ENCODE data around the gene CRTAC1. TPM values are rescaled to one million over a fixed set of nuclear protein-coding genes. Genes with fewer than 3 reads are reported as not detected.

Gene CRTAC1
- total RNA-seq, 4 donors from 2014 or later = 4.0 to 8.7 (median 5.0) TPM

DNA sequence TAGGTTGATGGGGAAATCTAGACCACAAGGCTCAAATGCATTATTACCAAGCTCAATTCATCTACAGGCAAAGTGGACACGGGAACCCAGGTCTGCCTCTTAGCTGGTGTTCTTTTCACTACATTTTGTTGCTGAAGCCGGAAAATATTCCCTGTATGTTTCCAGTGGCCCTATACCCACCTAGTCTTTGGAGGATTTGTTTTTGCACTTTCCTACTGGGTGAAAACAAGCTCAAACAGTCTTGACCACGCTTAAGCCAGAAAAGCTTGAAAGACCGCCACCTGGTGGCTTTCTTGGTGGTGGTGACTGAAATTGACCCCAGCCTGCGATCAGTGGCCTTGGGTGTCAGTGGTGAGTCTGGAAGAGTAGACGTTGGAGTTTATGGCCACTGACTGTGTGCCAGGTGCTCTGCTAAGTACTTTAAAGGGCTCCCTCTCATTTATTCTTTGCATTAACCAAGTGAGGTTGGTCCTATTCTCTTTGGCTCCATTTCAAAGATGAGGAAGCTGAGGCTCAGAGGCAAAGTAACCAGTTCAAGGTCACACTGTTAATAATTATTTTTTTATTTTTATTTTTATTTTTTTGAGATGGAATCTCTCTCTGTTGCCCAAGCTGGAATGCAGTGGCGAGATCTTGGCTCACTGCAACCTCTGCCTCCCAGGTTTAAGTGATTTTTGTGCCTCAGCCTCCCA lies 11.1 kb upstream of the CRTAC1 start:
- Histone ChIP-seq H3K4me3 (no peak overlapping the region), H3K27me3 (peaks cover 0 to 86% (median 0%) of the 10 kb centered on the region in 4 donors), H3K9me3 (no peaks in the 10 kb centered on the region), H3K36me3 (no peaks in the 10 kb centered on the region), H3K4me1 (no peaks in the 10 kb centered on the region), H3K27ac (replicated peaks in 1 of 4) (no peak overlapping the region)
- TF ChIP-seq EP300 (IDR thresholded peaks at IDR 0.05) (no peak), POLR2AphosphoS5 (IDR thresholded peaks at IDR 0.05) (no peak)
- TF ChIP-seq, protein P1, sequence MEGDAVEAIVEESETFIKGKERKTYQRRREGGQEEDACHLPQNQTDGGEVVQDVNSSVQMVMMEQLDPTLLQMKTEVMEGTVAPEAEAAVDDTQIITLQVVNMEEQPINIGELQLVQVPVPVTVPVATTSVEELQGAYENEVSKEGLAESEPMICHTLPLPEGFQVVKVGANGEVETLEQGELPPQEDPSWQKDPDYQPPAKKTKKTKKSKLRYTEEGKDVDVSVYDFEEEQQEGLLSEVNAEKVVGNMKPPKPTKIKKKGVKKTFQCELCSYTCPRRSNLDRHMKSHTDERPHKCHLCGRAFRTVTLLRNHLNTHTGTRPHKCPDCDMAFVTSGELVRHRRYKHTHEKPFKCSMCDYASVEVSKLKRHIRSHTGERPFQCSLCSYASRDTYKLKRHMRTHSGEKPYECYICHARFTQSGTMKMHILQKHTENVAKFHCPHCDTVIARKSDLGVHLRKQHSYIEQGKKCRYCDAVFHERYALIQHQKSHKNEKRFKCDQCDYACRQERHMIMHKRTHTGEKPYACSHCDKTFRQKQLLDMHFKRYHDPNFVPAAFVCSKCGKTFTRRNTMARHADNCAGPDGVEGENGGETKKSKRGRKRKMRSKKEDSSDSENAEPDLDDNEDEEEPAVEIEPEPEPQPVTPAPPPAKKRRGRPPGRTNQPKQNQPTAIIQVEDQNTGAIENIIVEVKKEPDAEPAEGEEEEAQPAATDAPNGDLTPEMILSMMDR (IDR thresholded peaks at IDR 0.05) = peak; percentile 62 to 70 (median 68)
- no peak for DNase-seq (ENCODE audit: extremely low spot score)
- 20% methylated on average over 5 of the region's 7 CpGs for WGBS
- intact Hi-C loops (cut with DNase I) = loop anchor here (1.0 to 10.0 kb wide), 2 partner anchors 127 to 247 kb away; no protein-coding TSS in a partner anchor

DNA sequence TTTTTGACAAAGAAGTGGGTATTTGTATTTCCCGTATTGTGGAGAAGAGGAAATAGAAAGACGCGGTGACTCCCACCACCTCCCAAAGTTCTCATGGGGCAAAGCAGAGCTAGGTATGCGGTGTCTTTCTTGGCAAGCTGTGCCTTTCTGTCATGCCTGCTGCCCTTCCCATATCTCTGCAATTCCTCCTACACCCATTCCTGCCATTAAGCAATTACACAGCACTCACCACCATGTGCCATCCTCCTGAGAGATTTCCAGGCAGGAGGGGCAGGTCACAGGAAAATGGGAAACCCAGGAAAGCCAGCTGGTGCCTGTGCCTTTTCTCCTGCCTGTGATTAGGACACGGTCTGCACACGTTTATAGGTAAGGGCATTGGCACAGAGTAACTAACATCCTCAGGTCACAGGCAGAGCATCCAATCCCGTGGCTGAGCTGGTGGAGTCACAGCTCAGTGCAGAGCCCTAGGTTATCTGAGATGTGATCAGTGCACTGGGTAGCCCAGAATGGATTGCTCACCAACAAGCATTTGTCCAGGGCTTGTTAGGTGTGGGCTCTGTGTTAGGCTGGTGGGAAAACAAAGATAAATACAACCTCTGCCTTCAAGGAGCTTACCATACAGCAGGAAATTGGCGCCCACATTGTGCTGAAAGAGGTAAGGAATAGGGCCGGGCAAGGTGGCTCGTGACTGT lies 9.4 kb upstream of the CRTAC1 start:
- Histone ChIP-seq H3K36me3 (no peaks in the 10 kb centered on the region), H3K27ac (replicated peaks in 1 of 4) (no peak overlapping the region), H3K4me3 (no peak overlapping the region), H3K27me3 (peaks cover 0 to 98% (median 0%) of the 10 kb centered on the region in 4 donors), H3K9me3 (no peaks in the 10 kb centered on the region), H3K4me1 (no peaks in the 10 kb centered on the region)
- TF ChIP-seq, protein P1 (IDR thresholded peaks at IDR 0.05) = no peak
- TF ChIP-seq EP300 (IDR thresholded peaks at IDR 0.05) (no peak), POLR2A (IDR thresholded peaks at IDR 0.05; ENCODE audit: low read depth) (no peak), POLR2AphosphoS5 (IDR thresholded peaks at IDR 0.05) (no peak)
- no peak for DNase-seq (ENCODE audit: extremely low spot score)
- 63% methylated on average over 10 of the region's 10 CpGs for WGBS
- intact Hi-C loops (cut with DNase I) = loop anchor here (10.0 kb wide), 1 partner anchor 245 kb away; no protein-coding TSS in a partner anchor

DNA sequence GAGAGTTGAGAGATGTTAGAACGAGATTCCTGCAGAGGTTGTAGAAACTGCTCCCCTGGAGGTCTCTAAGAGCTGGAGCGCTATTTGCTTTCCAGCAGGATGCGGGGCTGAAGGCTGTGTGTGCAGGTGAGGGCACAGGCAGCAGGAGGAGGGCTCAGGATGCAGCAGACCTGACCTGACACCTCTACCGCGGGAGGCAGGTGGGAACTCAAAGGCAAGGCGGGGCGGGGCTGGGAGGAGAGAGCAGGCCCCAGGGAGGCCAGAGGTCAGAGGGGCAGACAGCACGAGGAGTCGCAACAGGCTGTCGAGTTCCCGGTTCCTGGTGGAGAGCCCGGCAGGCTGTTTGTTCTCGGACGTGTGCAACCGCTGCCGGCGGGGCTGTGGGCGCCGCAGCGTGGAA lies 7.9 kb upstream of the CRTAC1 start:
- Histone ChIP-seq H3K9me3 (no peaks in the 10 kb centered on the region), H3K27me3 (peaks cover 0 to 93% (median 0%) of the 10 kb centered on the region in 4 donors), H3K4me3 (no peak overlapping the region), H3K4me1 (no peaks in the 10 kb centered on the region), H3K36me3 (no peaks in the 10 kb centered on the region), H3K27ac (replicated peaks in 1 of 4) (no peak overlapping the region)
- no peak for DNase-seq (ENCODE audit: extremely low spot score)
- intact Hi-C loops (cut with DNase I) = no loop called here
- WGBS = 18% methylated on average over 16 of the region's 20 CpGs
- TF ChIP-seq POLR2A (IDR thresholded peaks at IDR 0.05; ENCODE audit: low read depth) = no peak
- no peak for TF ChIP-seq POLR2AphosphoS5 (IDR thresholded peaks at IDR 0.05)
- no peak for TF ChIP-seq EP300 (IDR thresholded peaks at IDR 0.05)

DNA sequence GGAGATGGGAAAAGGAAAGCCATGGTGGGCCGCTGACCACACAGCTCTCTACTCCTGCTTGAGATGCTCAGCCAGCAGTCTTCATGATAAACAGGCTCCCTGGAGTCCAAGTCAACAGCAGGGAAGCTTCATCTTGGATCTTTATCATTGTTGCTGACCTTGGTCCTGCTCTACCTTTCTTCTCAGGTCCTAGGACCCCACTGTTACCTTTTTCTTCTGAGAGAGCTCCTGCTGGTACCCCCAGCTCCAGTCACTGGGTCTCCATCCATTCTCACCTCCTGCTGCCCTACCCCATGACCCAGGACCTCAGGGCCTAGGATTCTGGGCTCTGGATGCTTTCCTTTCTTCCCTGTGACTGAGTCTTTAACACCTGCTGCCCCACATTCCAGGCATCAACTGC lies 5.2 kb upstream of the CRTAC1 start:
- TF ChIP-seq POLR2AphosphoS5 (IDR thresholded peaks at IDR 0.05) = no peak
- TF ChIP-seq EP300 (IDR thresholded peaks at IDR 0.05) = no peak
- no peak for TF ChIP-seq POLR2A (IDR thresholded peaks at IDR 0.05; ENCODE audit: low read depth)
- TF ChIP-seq, protein P1 (IDR thresholded peaks at IDR 0.05) = no peak
- no peaks in the 10 kb centered on the region for H3K36me3 ChIP-seq
- peaks cover 5 to 9% (median 8%) of the 10 kb centered on the region in 4 donors for H3K4me1 ChIP-seq
- intact Hi-C loops (cut with DNase I) = no loop called here
- WGBS = 78% methylated on average over 1 of the region's 1 CpG
- no peak overlapping the region for H3K4me3 ChIP-seq
- H3K27me3 ChIP-seq = peaks cover 0 to 92% (median 3%) of the 10 kb centered on the region in 4 donors
- no peaks in the 10 kb centered on the region for H3K9me3 ChIP-seq
- H3K27ac ChIP-seq (replicated peaks in 1 of 4) = no peak overlapping the region
- DNase-seq (ENCODE audit: extremely low spot score) = no peak

DNA sequence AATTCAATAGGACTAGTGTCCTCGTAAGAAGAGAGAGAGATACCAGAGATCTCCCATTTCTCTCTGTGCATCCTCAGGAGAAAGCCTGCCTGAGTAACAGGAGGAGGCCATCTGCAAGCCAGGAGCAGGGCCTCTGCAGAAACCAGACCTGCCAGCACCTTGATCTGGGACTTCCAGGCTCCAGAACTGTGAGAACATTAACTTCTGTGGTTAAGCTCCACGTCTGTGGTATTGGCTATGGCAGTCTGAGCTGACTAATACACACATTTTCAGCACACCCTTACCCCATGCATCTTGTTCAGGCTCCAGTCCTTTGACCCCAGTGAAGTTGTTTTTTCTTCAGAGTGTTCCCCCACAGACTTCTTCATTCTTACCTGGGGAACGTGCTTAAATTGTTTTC lies 3.1 kb upstream of the CRTAC1 start:
- intact Hi-C loops (cut with DNase I) = no loop called here
- Histone ChIP-seq H3K27me3 (peaks cover 0 to 93% (median 21%) of the 10 kb centered on the region in 4 donors), H3K9me3 (no peaks in the 10 kb centered on the region), H3K36me3 (no peaks in the 10 kb centered on the region), H3K27ac (replicated peaks in 1 of 4) (no peak overlapping the region), H3K4me3 (no peak overlapping the region), H3K4me1 (peaks cover 13 to 28% (median 25%) of the 10 kb centered on the region in 4 donors)
- 58% methylated on average over 3 of the region's 3 CpGs for WGBS
- TF ChIP-seq EP300 (IDR thresholded peaks at IDR 0.05) = no peak
- no peak for TF ChIP-seq POLR2A (IDR thresholded peaks at IDR 0.05; ENCODE audit: low read depth)
- TF ChIP-seq, protein P1 (IDR thresholded peaks at IDR 0.05) = no peak
- TF ChIP-seq POLR2AphosphoS5 (IDR thresholded peaks at IDR 0.05) = no peak
- DNase-seq (ENCODE audit: extremely low spot score) = no peak
